K562 (cell line): ENCODE results near the gene BRPF1.

ENCODE experiments used
- SMARCC2 ChIP-seq: fragments of 450-650 bp; IDR thresholded peaks from 2 replicates; pipeline ENCODE4 v1.6.1; 2017; ENCODE audit warnings: antibody characterized with exemption, moderate library complexity, mild to moderate bottlenecking, low read depth
- TF ChIP-seq, protein P1 (sequence below): fragments of 250-450 bp; sonication (Bioruptor Pico); IDR thresholded peaks from 2 replicates; pipeline ENCODE4 v1.5.0; 2020; ENCODE audit warnings: mild to moderate bottlenecking, borderline replicate concordance
- TF ChIP-seq, protein P2 (sequence below): fragments of 450-650 bp; formaldehyde crosslinking; IDR thresholded peaks from 2 replicates; pipeline ENCODE4 v1.4.0; 2020; ENCODE audit warnings: mild to moderate bottlenecking
- TF ChIP-seq, protein P3 (sequence below): fragments of 450-650 bp; conservative IDR thresholded peaks from 2 replicates; pipeline ENCODE4 v1.6.1; 2016; ENCODE audit warnings: missing genetic modification characterization, low read depth, mild to moderate bottlenecking, control low read depth, missing compliant biosample characterization

DNA sequence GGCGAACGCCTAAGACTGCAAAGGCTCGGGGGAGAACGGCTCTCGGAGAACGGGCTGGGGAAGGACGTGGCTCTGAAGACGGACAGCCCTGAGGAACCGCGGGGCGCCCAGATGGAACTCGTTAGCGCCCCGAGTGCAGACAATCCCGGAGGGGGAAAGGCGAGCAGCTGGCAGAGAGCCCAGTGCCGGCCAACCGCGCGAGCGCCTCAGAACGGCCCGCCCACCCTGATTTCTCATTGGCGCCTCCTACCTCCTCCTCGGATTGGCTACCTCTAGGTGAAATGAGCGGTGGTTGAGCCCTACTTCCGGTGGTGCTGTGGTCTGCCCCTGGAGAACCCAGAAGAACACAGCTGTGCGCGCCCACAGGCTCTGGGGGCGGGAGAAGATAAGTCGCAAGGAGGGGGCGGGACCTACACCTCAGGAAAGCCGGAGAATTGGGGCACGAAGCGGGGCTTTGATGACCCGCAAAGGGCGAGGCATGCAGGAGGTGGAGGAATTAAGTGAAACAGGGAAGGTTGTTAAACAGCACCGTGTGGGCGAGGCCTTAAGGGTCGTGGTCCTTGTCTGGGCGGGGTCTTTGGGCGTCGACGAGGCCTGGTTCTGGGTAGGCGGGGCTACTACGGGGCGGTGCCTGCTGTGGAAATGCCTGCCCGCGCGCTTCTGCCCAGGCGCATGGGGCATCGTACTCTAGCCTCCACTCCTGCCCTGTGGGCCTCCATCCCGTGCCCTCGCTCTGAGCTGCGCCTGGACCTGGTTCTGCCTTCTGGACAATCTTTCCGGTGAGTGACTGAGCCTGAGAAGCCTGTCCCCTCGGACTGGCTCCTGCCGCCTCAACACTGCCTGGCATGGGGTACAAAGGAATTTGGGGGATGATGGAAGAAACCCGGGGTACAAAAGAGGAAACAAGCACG is 18.4 kb downstream of the BRPF1 start, which contains the start of gene OGG1:
- TF ChIP-seq SMARCC2: no peak
- TF ChIP-seq, protein P1, sequence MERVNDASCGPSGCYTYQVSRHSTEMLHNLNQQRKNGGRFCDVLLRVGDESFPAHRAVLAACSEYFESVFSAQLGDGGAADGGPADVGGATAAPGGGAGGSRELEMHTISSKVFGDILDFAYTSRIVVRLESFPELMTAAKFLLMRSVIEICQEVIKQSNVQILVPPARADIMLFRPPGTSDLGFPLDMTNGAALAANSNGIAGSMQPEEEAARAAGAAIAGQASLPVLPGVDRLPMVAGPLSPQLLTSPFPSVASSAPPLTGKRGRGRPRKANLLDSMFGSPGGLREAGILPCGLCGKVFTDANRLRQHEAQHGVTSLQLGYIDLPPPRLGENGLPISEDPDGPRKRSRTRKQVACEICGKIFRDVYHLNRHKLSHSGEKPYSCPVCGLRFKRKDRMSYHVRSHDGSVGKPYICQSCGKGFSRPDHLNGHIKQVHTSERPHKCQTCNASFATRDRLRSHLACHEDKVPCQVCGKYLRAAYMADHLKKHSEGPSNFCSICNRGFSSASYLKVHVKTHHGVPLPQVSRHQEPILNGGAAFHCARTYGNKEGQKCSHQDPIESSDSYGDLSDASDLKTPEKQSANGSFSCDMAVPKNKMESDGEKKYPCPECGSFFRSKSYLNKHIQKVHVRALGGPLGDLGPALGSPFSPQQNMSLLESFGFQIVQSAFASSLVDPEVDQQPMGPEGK: no peak
- TF ChIP-seq, protein P2, sequence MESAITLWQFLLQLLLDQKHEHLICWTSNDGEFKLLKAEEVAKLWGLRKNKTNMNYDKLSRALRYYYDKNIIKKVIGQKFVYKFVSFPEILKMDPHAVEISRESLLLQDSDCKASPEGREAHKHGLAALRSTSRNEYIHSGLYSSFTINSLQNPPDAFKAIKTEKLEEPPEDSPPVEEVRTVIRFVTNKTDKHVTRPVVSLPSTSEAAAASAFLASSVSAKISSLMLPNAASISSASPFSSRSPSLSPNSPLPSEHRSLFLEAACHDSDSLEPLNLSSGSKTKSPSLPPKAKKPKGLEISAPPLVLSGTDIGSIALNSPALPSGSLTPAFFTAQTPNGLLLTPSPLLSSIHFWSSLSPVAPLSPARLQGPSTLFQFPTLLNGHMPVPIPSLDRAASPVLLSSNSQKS (CRISPR knock-in tag): no peak
- TF ChIP-seq, protein P3, sequence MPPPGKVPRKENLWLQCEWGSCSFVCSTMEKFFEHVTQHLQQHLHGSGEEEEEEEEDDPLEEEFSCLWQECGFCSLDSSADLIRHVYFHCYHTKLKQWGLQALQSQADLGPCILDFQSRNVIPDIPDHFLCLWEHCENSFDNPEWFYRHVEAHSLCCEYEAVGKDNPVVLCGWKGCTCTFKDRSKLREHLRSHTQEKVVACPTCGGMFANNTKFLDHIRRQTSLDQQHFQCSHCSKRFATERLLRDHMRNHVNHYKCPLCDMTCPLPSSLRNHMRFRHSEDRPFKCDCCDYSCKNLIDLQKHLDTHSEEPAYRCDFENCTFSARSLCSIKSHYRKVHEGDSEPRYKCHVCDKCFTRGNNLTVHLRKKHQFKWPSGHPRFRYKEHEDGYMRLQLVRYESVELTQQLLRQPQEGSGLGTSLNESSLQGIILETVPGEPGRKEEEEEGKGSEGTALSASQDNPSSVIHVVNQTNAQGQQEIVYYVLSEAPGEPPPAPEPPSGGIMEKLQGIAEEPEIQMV: peak; percentile 93
